PC-3 (cell line): ENCODE measurements around the gene CDK14.

ENCODE experiments used
- CTCF ChIP-seq: fragments of 300-600 bp; sonication (generic); conservative IDR thresholded peaks from 2 replicates; pipeline ENCODE4 v1.5.1; 2017; ENCODE audit warnings: antibody characterized with exemption, low read depth, mild to moderate bottlenecking, low read length
- EZH2 ChIP-seq: fragments of 300-600 bp; sonication (generic); IDR thresholded peaks from one replicate; pipeline ENCODE4 v1.6.1; 2017; ENCODE audit warnings: antibody characterized with exemption, mild to moderate bottlenecking, low read length; ENCODE audit not compliant: unreplicated experiment
- EZH2phosphoT487 ChIP-seq: fragments of 300-600 bp; sonication (generic); IDR thresholded peaks from 2 replicates; pipeline ENCODE4 v1.6.1; 2018; ENCODE audit warnings: mild to moderate bottlenecking, antibody characterized with exemption, low read length, borderline replicate concordance

GRCh38 chr7:90721869-90722431 lies 125.8 kb downstream of the CDK14 start:
- TF ChIP-seq CTCF: no peak
- no peak for TF ChIP-seq EZH2
- no peak for TF ChIP-seq EZH2phosphoT487
